GM23338 (cell line): ENCODE data around the gene BCOR.

Experiments
- EZH2 ChIP-seq: fragments of 200-600 bp; sonication (generic); IDR thresholded peaks from one replicate; pipeline ENCODE4 v1.8.0; 2017; ENCODE audit warnings: antibody characterized with exemption, mild to moderate bottlenecking, low read depth; ENCODE audit not compliant: unreplicated experiment
- POLR2AphosphoS5 ChIP-seq: IDR thresholded peaks from 2 replicates; pipeline ENCODE4 v1.6.1; 2016; ENCODE audit warnings: antibody characterized with exemption, low read depth
- TF ChIP-seq, protein P1 (sequence below), 2 experiments: fragments of 200-600 bp in 1 of 2; sonication (generic) in 1 of 2; conservative IDR thresholded peaks; 2 replicates each; pipeline versions ENCODE4 v1.5.1 to v1.6.1; 2016 to 2017; ENCODE audit warnings: antibody characterized with exemption in 2 of 2, low read depth in 2 of 2, mild to moderate bottlenecking in 2 of 2, moderate library complexity in 1 of 2
- TF ChIP-seq, protein P2 (sequence below): IDR thresholded peaks from one replicate; pipeline ENCODE4 v1.6.1; 2018; ENCODE audit warnings: antibody characterized with exemption; ENCODE audit not compliant: unreplicated experiment

DNA sequence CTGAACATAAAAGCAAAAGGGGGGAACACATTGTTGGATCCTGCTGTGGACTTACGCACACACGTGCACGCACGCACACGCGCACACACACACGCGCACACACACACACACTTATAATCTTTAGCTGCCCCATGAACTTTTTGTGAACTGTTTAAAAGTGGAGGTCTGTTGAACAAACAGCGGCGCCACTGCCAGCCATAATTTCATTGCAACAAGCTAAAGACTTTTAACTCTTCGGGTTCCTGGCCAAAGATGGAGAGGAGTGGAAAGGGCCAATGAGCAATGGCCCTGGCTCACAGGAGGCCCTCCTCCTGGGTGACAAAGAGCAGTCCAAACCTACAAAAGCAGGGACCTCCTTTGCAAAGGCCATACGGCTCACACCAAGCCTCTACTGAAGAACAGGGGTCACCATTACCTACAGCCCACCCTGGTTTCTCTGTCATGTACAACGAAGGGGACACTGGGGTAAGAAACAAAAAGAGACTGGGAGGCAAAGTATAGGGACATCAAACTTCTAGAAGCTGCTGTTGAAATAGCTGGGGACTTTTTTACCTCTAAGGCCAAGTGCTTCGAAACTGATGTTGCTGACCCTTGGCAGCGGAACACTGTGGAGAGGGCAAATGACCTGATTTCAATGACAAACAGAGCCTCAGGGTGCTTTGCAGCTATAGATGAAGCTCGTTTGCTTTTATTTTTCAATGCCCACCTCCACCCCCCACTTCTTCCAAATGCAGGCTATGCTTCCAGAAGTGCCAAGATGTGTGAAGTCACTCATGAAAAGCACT lies 16.7 kb downstream of the BCOR start:
- no peak for TF ChIP-seq EZH2
- TF ChIP-seq, protein P1, sequence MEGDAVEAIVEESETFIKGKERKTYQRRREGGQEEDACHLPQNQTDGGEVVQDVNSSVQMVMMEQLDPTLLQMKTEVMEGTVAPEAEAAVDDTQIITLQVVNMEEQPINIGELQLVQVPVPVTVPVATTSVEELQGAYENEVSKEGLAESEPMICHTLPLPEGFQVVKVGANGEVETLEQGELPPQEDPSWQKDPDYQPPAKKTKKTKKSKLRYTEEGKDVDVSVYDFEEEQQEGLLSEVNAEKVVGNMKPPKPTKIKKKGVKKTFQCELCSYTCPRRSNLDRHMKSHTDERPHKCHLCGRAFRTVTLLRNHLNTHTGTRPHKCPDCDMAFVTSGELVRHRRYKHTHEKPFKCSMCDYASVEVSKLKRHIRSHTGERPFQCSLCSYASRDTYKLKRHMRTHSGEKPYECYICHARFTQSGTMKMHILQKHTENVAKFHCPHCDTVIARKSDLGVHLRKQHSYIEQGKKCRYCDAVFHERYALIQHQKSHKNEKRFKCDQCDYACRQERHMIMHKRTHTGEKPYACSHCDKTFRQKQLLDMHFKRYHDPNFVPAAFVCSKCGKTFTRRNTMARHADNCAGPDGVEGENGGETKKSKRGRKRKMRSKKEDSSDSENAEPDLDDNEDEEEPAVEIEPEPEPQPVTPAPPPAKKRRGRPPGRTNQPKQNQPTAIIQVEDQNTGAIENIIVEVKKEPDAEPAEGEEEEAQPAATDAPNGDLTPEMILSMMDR (conservative IDR thresholded peaks at IDR 0.05; ENCODE audit: low read depth in 2 of 2): no peak
- TF ChIP-seq, protein P2, sequence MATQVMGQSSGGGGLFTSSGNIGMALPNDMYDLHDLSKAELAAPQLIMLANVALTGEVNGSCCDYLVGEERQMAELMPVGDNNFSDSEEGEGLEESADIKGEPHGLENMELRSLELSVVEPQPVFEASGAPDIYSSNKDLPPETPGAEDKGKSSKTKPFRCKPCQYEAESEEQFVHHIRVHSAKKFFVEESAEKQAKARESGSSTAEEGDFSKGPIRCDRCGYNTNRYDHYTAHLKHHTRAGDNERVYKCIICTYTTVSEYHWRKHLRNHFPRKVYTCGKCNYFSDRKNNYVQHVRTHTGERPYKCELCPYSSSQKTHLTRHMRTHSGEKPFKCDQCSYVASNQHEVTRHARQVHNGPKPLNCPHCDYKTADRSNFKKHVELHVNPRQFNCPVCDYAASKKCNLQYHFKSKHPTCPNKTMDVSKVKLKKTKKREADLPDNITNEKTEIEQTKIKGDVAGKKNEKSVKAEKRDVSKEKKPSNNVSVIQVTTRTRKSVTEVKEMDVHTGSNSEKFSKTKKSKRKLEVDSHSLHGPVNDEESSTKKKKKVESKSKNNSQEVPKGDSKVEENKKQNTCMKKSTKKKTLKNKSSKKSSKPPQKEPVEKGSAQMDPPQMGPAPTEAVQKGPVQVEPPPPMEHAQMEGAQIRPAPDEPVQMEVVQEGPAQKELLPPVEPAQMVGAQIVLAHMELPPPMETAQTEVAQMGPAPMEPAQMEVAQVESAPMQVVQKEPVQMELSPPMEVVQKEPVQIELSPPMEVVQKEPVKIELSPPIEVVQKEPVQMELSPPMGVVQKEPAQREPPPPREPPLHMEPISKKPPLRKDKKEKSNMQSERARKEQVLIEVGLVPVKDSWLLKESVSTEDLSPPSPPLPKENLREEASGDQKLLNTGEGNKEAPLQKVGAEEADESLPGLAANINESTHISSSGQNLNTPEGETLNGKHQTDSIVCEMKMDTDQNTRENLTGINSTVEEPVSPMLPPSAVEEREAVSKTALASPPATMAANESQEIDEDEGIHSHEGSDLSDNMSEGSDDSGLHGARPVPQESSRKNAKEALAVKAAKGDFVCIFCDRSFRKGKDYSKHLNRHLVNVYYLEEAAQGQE: no peak
- no peak for TF ChIP-seq POLR2AphosphoS5
